NCI-H2107 treated with DMSO at 0.1 percent for 48 hours (cell line): ENCODE data around the gene CHURC1.

Experiments used
- DNase-seq: peaks from one replicate; lab custom pipeline; 2025; ENCODE audit not compliant: unreplicated experiment; lab: John Stamatoyannopoulos, UW

CHURC1 gene

DNA sequence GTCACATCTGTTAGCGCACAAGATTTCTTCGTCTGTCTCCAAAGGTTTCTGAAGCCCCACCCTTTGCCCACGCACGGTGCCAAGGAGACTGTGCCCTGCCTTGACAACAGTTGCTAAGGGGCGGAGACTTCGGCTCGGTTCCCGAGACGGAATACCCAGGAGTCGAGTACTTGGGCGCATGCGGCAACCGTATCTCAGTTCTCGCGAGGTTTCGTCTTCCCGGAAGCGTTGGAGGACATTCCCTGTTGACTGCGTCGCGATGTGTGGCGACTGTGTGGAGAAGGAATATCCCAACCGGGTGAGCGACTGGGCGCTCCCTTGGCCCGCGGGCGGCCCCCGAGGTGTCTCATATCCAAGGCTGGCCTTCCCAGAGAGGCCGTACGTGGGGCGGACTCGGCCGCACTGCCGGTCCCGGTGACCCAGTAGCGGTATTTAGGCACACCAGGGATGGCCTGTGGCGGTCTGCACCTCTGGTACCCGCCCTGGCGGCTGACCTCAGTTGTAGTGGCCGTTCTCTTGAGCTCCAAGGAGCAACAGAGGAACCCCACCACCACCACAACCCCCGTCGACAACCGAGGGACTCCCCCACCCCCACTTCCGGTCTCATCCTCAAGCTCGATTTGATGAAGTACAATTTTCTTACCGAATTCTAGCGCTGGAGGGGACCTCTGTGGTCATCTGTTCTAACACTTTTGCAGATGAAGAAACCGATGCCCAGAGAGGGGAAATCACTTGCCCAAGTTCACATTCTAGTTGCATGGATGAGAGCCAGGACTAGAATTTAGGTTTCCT is at the start of gene CHURC1:
Gene CHURC1 (plus strand): TSS at position 219 of the 792 bp plus-strand sequence. CDS start 41 bp downstream, at position 260.
- peak; percentile 99 for DNase-seq

DNA sequence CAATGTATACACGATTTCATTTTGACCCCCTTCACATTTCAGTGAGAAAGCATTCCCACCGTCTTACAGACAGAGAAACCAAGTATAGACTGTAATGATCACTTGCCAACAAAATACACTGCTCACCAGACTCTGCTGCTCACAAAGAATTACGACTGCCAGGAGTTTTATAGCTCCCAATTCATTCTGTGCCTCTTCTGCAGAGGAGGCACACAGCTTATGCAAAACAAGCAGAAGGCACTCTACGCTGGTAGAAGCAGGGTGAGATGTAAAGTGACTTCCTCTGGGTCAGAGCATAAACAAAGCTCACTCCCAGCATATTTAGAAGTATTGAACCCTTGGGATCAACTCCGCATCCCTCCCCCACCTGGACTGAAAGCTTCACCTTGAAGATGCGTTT is 49.1 kb upstream of the CHURC1 start:
- peak; percentile 17 for DNase-seq

DNA sequence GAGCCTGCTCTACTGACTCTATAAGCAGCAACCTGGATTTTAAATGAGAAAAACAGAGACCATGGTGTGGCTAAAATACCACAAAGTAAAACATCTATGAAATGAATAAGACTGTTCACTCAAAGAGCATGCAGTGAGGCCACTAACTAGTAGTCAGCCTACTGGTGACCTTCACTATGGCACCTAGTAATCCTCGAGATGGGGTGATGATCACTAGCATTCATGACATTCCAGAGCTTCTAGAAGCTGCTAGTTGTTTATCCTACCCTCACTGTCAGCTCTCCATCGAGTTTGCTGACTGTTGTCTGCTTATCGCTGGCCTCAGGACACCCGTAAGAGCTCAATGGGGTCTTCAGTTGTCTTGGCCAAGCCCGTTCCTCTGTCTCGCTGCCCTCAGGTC is 48.3 kb upstream of the CHURC1 start:
- DNase-seq = no peak

DNA sequence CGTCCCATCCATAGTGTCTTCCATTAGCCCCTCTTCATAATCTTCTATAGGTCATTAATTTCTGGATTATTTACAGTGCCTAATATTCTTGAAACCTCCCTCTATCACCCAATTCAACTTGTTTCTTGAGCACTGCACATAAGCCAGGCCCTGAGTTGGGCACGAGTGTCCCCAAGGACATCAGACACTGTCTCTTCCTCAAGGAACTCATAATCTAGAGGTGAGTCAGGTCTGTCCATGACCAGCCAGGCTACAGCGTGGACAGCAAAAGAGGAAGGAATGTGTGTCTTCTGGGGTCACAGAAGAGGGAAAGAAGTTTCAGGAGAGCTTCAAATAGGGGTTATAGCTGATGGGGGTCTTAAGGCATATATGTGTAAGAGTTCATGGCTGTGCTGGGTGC is 47.1 kb upstream of the CHURC1 start:
- DNase-seq = no peak

DNA sequence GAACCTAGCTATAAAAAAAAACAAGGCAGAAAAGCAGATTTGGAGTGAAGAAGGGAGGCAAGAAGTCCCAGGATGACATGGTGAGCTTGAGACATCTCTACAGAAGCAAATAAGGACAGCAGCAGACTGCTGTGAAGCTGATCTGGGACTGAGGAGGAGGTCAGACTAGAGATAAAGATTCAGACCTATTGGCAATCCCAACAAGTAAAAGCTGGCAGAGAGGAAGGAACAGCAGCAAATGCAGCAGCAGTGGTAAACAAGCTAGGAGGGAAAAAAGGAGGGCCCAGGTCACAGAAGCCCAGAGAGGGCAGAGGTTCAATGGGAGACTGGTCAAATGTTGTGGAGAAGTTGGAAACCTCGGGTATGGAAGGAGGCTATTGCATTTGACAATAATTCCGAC is 45.9 kb upstream of the CHURC1 start:
- no peak for DNase-seq

DNA sequence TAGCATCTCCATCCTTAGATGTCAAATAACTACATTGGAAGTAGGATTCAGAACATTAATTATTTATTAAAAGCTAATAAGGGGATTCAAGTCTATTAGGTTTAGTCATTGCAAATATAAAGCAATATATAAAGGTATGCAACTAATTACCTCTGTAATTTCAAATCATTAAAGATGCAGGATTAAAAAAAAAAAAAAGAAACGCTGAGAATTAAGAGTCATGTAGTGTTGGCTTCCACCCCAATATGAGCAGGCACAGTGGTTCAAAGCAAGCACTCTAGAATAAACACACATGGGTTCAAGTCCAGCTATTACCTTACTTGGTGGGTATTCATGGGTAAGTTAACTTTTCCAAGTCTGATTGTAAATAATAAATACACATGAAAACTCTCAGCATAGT is 45.4 kb upstream of the CHURC1 start:
- no peak for DNase-seq

DNA sequence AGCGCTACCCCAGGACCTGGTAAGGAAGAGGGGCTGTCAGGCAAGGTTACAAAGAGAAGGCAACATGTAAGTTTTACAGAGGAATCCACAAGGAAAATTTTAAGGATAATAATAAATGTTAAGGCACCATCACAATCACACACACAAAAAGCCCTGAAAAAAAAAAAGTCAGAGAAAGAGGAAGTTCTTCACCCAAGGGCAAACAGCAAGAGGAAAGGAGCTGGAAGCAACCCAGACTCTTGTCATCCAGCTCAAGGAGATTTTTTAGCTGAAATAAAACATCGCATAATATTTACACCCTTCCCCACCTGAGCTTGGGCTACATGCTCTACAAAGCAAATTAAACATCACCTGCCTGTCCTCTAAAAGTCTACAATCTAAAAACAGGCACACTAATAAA is 44.1 kb upstream of the CHURC1 start:
- DNase-seq = no peak

DNA sequence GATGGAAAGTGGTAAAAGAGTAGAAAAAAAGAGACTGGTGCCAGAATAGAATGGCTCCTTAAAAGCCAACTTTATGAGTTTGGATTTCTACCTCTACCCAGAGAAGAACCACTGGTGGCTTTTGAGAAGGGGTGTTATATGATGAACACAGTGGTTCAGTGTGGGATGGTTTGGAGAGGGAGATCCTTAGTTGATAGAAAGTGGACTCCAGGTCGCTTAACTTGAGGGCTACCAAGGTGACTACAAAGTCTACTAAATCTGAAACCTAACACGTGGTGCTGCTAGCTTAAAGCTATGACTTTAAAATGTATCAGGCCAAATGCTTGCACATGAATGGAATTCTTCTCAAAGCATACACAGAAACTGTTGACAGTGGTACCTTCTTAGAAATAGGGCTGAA is 42.9 kb upstream of the CHURC1 start:
- no peak for DNase-seq

DNA sequence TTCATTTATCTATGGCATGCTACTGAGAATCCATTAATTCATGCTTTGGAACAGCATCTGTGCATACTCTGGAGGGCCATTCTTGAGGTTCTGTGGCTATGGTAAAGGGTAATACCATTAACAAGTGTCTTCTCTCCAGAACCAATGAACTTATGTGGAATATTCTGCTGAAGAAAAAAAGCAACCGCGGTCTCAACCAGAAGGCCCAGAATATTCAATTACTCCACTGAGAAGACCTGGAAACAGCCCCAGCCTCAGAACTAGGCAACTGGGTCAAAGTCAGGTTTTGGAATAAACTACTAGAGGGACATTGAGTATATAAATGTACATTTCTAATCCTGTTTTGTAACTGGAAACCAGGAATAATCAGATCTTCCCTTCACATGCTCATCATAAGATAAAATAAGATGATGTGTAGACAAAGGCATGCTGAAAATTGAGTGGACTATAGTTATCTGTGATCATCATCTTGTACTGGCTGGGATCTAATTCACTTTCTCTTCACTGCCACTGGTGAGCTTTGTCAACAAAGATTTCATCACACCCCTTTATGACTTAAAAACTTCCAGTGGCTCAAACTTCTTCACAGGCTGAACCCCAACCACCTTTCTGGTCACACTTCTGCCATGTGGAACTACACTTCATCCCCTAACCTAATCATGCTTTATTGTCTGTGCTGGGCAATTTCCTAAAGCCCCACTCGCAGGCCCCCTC is 40.6 kb upstream of the CHURC1 start:
- DNase-seq = no peak

DNA sequence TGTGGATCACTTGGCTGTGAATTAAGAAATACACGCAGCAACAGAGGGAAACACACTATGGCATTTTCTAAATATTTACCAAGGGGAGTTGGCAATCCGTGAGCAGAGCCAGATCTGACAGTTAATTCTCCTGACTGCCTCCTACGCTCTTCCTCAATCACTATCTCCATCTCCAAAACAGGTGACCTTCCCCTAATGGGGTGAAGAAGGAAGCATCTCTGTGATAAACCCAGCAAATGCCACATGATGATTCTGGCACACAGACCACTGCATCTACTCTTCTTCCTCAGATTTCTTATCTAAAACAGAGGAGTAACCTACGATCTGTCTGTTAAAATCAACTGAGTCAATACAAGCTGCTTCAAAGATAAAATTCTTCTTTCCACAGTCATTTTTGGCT is 38.9 kb upstream of the CHURC1 start:
- no peak for DNase-seq

DNA sequence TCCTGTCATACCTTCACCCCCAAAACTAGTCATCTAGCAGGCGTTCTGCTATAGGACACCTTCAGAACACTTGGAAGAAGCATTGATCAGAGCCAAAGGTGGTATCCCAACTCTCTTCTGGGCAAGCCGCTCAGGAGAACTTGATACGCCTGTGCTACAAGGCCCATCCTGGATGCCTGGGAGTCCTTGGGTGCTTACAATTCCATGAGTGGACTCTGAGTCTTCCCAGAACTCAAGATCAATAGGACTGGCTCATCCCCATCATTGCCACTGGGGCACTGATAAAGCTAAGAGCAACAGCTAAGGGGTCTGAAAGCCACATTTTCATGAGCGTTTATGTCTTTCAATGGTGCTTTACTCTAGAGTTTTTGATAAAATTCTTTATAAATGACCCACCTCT is 36.4 kb upstream of the CHURC1 start:
- DNase-seq = no peak

DNA sequence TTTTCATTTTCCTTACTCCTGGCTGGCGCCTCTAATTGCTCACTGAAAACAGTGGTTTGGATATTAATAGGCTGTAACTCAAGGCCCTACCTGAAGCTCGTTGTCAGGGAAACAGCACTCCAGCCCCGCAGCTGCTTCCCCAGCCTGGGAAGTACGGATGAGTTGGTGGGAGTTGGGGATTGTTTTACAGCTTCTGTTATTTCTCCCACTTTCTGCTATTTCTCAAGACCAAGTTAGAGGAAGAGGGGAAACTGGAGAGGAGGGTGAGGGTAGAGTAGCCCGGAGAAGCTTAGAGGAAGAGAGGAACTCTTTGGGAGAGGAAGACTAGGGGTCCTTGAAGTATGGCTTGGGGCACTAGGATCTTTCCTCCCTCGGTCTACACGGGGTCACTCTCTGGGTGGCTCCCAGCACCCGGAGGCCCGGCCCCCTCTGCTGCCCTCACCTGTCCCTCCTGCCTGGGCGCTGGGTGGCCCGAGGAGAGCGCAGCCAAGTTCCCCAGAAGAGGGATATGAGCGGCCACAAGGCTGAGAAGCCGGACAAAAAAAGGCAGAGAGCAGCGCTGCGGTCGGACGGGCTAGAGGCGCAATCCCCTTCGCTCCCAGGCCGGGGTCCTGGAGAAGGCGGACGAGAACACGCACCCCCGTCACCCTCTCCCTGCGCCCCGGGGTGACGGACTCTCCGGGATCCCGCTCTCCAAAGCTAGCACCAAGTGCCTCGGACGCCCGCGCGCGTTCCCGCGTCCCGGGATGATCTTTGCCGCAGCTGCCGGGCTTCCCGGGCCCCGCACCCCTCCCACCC is 35.2 kb upstream of the CHURC1 start:
- DNase-seq = no peak

DNA sequence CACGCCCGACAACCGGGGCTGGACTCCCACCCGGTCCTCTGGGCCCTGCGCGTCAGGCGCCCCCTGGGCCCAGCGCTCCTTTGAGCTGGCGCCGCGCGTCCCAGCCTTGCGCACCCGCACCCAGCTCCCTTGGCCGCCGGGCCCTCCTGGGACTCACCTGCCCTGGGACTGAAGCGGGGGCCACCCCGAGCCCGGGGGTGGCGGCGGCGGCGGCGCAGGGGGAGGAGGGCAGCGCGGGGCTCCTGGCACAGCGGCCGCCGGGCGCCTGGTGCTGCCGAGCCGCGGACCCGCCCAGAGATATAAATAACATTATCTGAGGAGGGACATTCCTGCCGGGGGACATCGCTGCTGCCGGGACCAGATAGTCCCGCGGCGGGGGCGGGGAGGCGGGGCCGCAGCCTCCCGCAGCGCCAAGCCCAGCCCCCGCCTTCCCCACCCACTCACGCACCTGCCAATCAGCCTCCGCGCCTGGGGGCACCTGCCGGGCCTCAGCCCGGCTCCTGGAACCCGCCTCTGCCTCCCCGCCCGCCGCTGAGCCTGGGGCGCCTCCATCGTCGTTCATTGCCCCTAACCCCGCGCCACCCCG is 34.5 kb upstream of the CHURC1 start, which contains the start of gene SPTB:
Gene SPTB (minus strand): TSS at position 273 of the 586 bp plus-strand sequence. CDS start 56,813 bp downstream, outside the sequence.
- DNase-seq = peak; percentile 69

DNA sequence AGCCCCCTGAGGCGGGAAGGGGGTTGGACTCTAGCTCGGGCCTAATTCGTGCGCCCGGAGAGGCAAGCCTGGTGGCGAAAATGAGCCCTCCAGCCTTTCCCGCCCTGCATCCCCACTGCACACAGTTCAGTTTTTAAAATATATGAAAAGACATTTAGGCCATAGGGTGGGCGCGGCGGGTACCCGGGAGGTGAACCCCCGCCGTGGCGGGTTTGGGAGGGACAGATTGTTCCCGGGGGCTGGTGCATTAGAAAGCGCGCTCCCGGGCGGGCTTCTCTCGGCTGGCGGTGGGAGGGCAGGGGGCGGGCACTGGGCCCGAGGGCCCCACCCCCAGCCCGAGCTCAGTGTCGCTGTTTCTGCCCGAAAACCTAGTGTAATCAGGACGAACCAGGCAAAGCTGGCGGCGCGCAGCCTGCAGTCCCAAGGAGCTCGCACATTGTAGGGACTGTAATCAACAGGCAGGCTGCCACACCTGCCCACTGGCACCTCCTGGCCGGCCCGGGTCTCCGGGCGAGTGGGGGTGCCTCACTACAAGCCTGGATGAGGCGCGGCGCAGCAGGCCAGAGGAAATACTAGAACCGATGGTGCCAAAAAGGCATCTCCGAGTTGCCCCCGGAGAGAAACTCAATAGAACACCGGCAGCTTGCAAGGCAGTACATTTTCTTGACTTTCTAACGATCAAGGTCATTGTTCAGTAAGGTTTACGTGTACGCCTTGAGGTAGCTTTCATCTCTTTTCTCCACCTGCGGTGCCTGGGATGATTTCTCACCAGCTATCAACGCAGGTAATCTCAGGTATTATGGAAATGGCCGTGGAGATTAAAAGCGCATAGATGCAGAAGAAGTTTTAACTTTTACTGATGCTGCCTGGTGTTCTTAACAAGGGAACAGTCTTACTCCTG is 33.8 kb upstream of the CHURC1 start:
- peak; percentile 75 for DNase-seq

DNA sequence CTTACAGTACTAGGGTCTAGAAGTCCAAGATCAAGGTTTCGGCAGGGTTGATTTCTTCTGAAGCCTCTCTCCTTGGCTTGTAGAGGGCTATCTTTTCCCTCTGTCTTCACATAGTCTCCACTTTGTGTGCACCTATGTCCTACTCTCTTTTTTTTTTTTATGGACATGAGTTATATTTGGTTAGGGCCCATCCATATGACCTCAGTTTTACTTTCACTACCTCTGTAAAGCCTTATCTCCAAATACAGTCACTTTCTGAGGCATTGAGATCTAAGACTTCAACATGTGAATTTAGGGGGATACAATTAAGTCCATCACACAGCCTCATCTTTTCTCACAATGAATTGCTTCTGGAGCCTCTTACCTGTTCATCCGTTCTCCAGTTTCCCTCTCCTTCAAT is 28.7 kb upstream of the CHURC1 start:
- no peak for DNase-seq

DNA sequence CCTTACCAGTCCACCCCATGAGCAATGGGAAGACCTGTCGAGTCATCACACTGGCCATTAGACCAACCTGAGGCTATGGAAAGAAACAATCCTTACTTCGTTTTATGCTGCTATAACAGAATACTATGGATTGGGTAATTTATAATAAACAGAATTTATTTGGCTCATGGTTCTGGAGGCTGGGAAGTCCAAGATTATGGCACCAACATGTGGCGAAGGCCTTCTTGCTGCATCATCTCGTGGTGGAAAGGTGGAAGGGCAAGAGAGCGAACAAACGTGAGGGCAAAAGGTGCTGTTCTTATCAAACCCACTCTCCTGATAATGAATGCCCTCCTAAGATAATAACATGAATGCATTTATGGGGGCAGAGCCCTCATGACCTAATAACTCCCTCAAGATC is 24.9 kb upstream of the CHURC1 start:
- DNase-seq = no peak

DNA sequence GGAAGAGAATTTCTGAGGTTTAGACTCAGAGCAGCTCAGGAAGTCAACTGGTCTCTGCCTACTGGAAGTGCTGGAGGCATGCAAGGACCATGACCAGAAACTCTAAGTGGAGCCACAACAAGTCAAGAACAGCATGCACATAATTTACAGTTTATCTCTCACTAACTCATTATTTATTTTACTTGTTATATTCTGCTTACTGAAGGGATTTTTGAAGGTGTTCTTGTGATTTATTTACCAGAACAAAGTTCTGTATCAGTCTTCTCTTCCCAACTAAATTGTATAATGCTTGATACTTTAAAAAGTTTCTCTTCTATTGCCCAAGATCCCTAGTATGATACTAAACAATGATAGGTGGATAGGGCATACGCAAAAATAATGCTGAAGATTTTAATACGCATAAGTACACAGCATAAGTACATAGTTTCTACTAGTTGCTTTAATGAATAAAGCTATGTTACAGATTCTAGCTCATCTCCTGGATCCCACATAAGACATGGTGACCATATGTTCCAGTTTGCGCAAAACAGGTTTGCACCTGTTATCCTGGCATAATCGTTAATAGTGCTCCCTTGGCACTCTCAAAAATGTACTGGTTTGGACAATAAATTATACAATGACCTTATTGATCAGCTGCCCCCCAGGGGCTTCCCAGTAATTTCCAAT is 22.9 kb upstream of the CHURC1 start:
- no peak for DNase-seq

DNA sequence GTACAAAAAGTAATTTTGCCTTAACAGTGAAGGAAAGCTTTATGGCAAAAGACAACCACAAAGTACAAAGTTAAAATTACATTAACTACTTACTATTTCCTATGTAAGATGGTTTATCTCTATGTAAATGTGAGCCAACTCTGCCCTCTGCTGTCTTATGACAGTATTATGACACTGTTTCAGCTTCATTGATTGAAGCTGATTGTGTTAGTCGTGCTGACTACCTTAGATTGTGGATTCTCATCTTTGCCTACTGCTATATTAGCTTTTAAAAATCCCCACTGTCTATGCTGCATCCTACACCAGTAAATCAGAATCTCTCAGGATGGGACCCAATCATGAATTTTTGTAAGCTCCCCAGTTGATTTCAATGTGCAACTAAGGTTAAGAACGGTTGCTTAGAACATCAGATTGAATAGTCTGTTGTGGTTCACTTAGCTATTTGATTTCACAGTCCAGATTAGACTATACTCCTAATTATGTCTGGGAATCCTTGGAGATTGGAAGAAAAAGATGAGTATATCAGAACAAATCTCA is 22.3 kb upstream of the CHURC1 start:
- DNase-seq = peak; percentile 84

DNA sequence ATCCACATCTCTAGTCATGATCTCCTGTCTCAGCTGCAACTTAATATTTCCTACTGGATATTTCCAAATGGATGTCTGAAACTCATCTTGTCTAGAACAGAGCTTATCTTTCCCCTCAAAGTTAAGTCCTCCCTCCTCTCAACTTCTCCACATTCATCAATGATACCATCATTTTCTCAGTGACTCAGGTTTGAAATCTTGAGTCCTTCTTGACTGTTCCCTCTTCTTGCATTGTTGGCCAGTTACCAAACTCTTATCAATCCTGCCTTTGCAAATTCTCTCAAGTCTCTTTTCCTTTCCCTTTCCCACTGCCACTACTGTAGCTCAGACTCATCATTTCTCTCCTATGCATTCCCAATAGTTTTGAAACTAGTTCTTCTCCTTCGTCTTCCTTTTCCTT is 14.3 kb upstream of the CHURC1 start:
- DNase-seq = no peak
